KMS-11 (cell line): ENCODE data around the gene ANO6.

Experiments used
- H2AFZ ChIP-seq: fragments of 200-600 bp; sonication (generic); 2 replicates; pipeline ENCODE4 v1.6.1; 2016; ENCODE audit warnings: antibody characterized with exemption, mixed run types, low read depth
- H3K27ac ChIP-seq: fragments of 200-600 bp; sonication (generic); 2 replicates; pipeline ENCODE4 v1.6.1; 2016; ENCODE audit warnings: mild to moderate bottlenecking, mixed run types
- H3K27me3 ChIP-seq: fragments of 200-600 bp; sonication (generic); 2 replicates; pipeline ENCODE4 v1.6.1; 2017; ENCODE audit warnings: mild to moderate bottlenecking, low read depth, mixed run types, moderate library complexity; ENCODE audit not compliant: insufficient read depth
- H3K36me3 ChIP-seq: fragments of 200-600 bp; sonication (generic); 2 replicates; pipeline ENCODE4 v1.6.1; 2017; ENCODE audit warnings: mild to moderate bottlenecking, mixed run types; ENCODE audit not compliant: insufficient read depth
- H3K4me1 ChIP-seq: fragments of 200-600 bp; sonication (generic); 2 replicates; pipeline ENCODE4 v1.6.1; 2016; ENCODE audit warnings: mild to moderate bottlenecking, low read depth, mixed run types; ENCODE audit not compliant: poor library complexity, severe bottlenecking
- H3K4me2 ChIP-seq: fragments of 200-600 bp; sonication (generic); 2 replicates; pipeline ENCODE4 v1.7.0; 2016; ENCODE audit warnings: mild to moderate bottlenecking, mixed run types
- H3K4me3 ChIP-seq: fragments of 200-600 bp; sonication (generic); IDR thresholded peaks from 2 replicates; pipeline ENCODE4 v1.6.1; 2017; ENCODE audit warnings: low read depth, low read length, mixed read lengths; ENCODE audit not compliant: insufficient read depth
- H3K79me2 ChIP-seq: fragments of 200-600 bp; sonication (generic); 2 replicates; pipeline ENCODE4 v1.6.1; 2016; ENCODE audit warnings: low read depth, mixed run types; ENCODE audit not compliant: insufficient read depth
- H3K9ac ChIP-seq: fragments of 200-600 bp; sonication (generic); 2 replicates; pipeline ENCODE4 v1.6.1; 2016; ENCODE audit warnings: mild to moderate bottlenecking, mixed run types
- H4K20me1 ChIP-seq: fragments of 200-600 bp; sonication (generic); 2 replicates; pipeline ENCODE4 v1.6.1; 2016; ENCODE audit warnings: mild to moderate bottlenecking, mixed run types; ENCODE audit not compliant: insufficient read depth
- CTCF ChIP-seq: fragments of 200-600 bp; sonication (generic); conservative IDR thresholded peaks from 2 replicates; pipeline ENCODE4 v1.6.1; 2017; ENCODE audit warnings: low read depth, mild to moderate bottlenecking, antibody characterized with exemption, low read length, moderate library complexity, mixed read lengths

The ANO6 gene

DNA sequence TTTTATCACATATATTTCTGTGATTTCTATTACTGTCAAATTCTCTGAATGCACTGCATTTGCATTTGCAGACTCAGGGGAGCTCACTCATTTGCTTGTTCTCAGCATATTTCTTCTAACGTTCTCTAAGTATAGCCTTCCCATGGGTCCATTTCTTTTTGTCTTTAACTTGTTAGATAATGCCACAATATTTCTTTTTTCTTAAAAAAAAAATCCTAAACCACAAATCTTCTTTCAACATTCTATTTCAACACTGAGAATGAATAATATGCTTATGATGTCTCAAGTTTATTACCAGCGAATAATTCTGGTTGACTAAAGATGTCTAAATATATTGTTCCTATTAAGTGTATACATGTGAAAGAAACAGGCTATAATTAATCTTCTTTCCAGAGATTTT is 200.2 kb downstream of the ANO6 start:
- Histone ChIP-seq H3K27me3 (no peaks in the 10 kb centered on the region), H3K4me2 (no peak overlapping the region), H2AFZ (no peak overlapping the region), H3K4me3 (no peak overlapping the region), H3K36me3 (peaks cover 7% of the 10 kb centered on the region; the same call in 1 of the 2 replicates), H4K20me1 (no peaks in the 10 kb centered on the region), H3K4me1 (no peaks in the 10 kb centered on the region), H3K27ac (no peak overlapping the region), H3K9ac (no peak overlapping the region), H3K79me2 (no peaks in the 10 kb centered on the region)
- no peak for TF ChIP-seq CTCF

DNA sequence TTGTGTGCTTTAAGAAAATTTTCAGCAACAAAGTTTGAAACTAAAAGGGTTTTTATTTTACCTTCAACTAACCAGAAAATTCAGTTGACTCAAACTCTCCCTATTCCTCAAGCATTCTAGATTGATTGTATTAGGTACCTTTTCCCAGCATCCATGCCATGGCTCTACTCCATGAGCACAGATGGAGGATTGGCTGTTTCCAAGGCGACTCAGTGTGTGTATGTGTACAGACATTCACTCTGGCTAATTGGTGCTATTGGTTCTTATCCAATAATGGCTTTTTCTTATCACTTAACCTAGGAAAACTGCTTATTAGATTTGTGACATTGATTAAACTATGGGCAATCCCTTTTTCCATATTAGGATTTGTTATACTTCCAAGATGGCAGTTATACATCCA is 202.6 kb downstream of the ANO6 start:
- peaks cover 3% of the 10 kb centered on the region; the same call in 1 of the 2 replicates for H3K36me3 ChIP-seq
- no peak overlapping the region for H3K4me3 ChIP-seq
- H3K27me3 ChIP-seq = no peaks in the 10 kb centered on the region
- no peaks in the 10 kb centered on the region for H3K4me1 ChIP-seq
- no peak overlapping the region for H3K4me2 ChIP-seq
- no peak overlapping the region for H3K9ac ChIP-seq
- no peak for TF ChIP-seq CTCF
- H2AFZ ChIP-seq = no peak overlapping the region
- no peaks in the 10 kb centered on the region for H3K79me2 ChIP-seq
- no peaks in the 10 kb centered on the region for H4K20me1 ChIP-seq
- H3K27ac ChIP-seq = no peak overlapping the region

- Histone ChIP-seq H3K27me3 (no peaks in the 10 kb centered on the region), H3K4me3 (no peak overlapping the region), H3K27ac (no peak overlapping the region), H3K79me2 (no peaks in the 10 kb centered on the region), H3K9ac (no peak overlapping the region), H3K36me3 (peaks cover 3% of the 10 kb centered on the region; the same call in 1 of the 2 replicates), H3K4me1 (no peaks in the 10 kb centered on the region), H3K4me2 (no peak overlapping the region), H2AFZ (no peak overlapping the region), H4K20me1 (no peaks in the 10 kb centered on the region)
- TF ChIP-seq CTCF = no peak
Measured at GRCh38 chr12:45419317-45419814, 203.5 kb downstream of the ANO6 start.

- Histone ChIP-seq H3K4me2 (no peak overlapping the region), H3K4me1 (no peaks in the 10 kb centered on the region), H3K9ac (no peak overlapping the region), H4K20me1 (no peaks in the 10 kb centered on the region), H3K4me3 (no peak overlapping the region), H3K36me3 (peaks cover 3% of the 10 kb centered on the region; the same call in 1 of the 2 replicates), H2AFZ (no peak overlapping the region), H3K79me2 (no peaks in the 10 kb centered on the region), H3K27me3 (no peaks in the 10 kb centered on the region), H3K27ac (no peak overlapping the region)
- no peak for TF ChIP-seq CTCF
Measured at GRCh38 chr12:45421736-45422135, 205.8 kb downstream of the ANO6 start.
